ENCODE data around the gene ARHGEF1.
A peak's percentile ranks its signal among the peaks of the same experiment; 100 is the strongest.
"Not testable (repeated sequence)": the region's sequence is repeated elsewhere in the genome, so short reads cannot be mapped to it uniquely, and the experiment has no call there.

Gene ARHGEF1

DNA sequence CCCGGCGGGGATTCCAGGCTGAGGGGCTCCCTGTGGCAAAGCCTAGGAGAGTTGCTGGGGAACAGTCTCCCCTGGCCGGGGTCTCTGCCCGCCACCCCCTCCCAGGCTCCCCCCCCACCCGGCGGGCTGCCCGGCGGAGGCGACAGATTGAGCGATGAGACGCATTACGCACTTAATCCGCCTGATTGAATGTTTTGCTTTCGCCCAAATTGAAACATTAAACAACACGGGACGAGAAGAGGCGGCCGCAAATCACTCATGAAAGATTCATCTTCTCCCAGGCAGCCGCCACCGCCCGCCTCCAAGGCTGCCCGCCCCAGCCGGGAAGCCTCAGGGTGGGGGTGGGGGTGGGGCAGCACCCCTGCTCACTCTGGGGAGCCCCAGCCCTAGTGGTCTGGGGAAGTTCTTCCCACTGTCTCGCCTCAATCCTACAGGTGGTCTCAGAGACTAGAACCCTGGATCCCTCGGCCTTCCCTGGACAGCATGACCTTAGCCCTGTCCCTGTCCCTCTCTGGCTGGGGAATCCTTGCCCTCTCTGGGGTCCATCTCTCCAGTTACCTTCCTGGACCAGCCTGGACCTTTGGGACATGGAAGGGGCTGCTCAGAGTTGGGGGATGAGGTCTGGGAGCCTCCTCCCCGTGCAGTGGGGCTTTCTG lies 52.9 kb downstream of the ARHGEF1 start:
- H3K36me3 ChIP-seq (ENCODE audit: control insufficient read depth, insufficient read depth, low read length), result no peaks in the 10 kb centered on the region
- H3K9me3 ChIP-seq (ENCODE audit: control insufficient read depth, insufficient read depth, low read length), result no peaks in the 10 kb centered on the region
- no peak overlapping the region for H3K9ac ChIP-seq (ENCODE audit: low read depth, low read length)
- H3K4me3 ChIP-seq (ENCODE audit: low read depth, low read length), result no peak overlapping the region
- peaks cover 77% of the 10 kb centered on the region for H3K27me3 ChIP-seq (ENCODE audit: control insufficient read depth, insufficient read depth, low read length)
- H3K4me1 ChIP-seq (ENCODE audit: control insufficient read depth, insufficient read depth, low read length), result peaks cover 7% of the 10 kb centered on the region

DNA sequence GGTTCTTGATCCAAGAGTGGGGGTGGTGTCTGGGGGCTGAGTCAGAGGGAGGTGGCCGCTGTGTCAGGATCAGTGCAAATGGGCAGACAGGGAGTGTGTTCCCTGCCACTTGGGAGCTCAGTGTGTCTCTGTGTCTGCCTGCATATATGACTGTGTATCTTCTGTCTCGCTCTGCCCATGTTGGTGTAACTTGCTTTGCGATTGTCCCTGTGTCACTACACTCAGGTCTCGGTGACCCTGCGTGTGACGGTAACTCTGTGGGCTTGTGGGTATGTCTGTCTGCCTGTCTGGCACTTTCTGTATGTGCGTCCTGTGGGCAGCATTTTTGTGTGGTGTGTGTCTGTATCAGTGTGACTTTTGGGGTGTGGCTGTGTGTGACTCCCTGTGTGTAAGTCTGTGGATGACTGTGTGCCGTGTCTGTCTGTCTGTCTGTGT lies 53.4 kb downstream of the ARHGEF1 start:
- H3K27me3 ChIP-seq (ENCODE audit: control insufficient read depth, insufficient read depth, low read length), result peaks cover 77% of the 10 kb centered on the region
- H3K4me1 ChIP-seq (ENCODE audit: control insufficient read depth, insufficient read depth, low read length), result peaks cover 6% of the 10 kb centered on the region
- H3K36me3 ChIP-seq (ENCODE audit: control insufficient read depth, insufficient read depth, low read length), result no peaks in the 10 kb centered on the region
- no peaks in the 10 kb centered on the region for H3K9me3 ChIP-seq (ENCODE audit: control insufficient read depth, insufficient read depth, low read length)
- H3K4me3 ChIP-seq (ENCODE audit: low read depth, low read length), result no peak overlapping the region
- no peak overlapping the region for H3K9ac ChIP-seq (ENCODE audit: low read depth, low read length)

DNA sequence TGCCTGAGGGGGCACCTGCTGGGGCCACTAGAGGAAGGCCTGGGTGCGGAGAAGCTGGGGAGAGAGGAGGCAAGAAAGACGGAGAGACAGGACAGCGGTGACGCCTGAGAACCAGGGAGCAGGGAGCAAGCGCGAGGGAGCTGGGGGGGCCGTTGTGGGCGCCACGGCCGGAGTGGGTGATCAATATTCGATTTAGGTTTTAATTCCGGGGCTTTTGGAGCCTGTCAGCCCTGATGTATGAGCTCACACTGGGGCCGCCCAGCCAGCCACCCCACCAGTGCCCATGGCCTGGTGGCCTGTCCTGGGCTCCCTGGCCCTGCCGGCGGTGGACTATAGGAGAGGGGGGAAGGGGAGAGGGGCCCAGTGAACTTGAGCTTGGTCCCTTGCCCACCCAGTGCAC lies 54.0 kb downstream of the ARHGEF1 start:
- Histone ChIP-seq H3K36me3 (ENCODE audit: control insufficient read depth, insufficient read depth, low read length) (no peaks in the 10 kb centered on the region), H3K9ac (ENCODE audit: low read depth, low read length) (no peak overlapping the region), H3K4me1 (ENCODE audit: control insufficient read depth, insufficient read depth, low read length) (peaks cover 2% of the 10 kb centered on the region), H3K4me3 (ENCODE audit: low read depth, low read length) (no peak overlapping the region), H3K27me3 (ENCODE audit: control insufficient read depth, insufficient read depth, low read length) (peaks cover 77% of the 10 kb centered on the region), H3K9me3 (ENCODE audit: control insufficient read depth, insufficient read depth, low read length) (no peaks in the 10 kb centered on the region)

DNA sequence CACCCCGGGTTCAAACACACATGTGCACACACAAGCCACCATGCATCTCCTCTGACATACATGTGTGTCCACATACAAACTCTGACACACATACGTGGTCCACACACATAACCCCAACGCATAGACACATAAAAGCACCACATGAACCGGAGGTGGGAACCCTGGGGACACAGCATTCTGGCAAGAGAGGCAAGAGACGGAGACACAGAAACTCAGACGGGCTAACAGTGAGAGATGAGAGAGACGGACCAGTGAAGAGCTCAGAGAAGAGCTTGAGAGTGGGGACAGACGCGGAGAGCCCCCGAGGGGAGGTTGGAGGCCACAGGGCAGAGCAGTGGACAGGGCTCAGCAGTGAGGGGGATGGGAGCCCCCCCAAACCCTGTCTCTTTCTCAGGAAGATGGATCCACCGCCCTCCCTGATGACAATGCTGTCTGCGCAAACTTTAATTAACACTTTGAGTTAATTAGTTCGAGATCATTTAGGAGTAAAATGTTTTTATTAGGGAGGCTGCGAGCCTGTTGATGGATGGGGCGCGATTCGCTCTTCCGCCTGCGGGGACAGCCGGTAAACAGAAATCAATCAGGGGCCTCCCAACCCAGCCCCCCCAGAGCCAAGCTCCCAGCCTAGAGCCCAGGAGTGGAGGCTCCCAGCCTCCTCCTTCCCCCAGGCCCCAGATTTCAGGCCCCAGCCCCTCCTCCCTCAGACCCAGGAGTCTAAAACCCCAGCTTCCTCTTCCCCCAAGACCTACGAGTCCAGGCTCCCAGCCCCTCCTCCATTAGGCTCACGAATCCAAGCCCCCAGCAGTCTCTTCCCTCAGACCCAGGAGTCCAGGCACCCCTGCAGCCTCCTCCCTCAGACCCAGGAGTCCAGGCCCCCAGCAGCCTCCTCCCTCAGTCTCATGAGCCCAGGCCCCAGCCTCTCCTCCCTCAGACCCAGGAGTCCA lies 54.8 kb downstream of the ARHGEF1 start:
- Histone ChIP-seq H3K4me1 (ENCODE audit: control insufficient read depth, insufficient read depth, low read length) (no peaks in the 10 kb centered on the region), H3K9me3 (ENCODE audit: control insufficient read depth, insufficient read depth, low read length) (no peaks in the 10 kb centered on the region), H3K4me3 (ENCODE audit: low read depth, low read length) (no peak overlapping the region), H3K9ac (ENCODE audit: low read depth, low read length) (no peak overlapping the region), H3K36me3 (ENCODE audit: control insufficient read depth, insufficient read depth, low read length) (no peaks in the 10 kb centered on the region), H3K27me3 (ENCODE audit: control insufficient read depth, insufficient read depth, low read length) (peaks cover 73% of the 10 kb centered on the region)

DNA sequence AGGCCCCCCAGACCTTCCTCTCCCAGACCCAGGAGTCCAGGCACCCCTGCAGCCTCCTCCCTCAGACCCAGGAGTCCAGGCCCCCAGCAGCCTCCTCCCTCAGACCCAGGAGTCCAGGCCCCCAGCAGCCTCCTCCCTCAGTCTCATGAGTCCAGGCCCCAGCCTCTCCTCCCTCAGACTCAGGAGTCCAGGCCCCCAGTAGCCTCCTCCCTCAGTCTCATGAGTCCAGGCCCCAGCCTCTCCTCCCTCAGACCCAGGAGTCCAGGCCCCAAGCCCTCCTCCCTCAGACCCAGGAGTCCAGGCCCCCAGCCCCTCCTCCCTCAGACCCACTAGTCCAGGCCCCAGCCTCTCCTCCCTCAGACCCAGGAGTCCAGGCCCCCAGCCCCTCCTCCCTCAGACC lies 56.2 kb downstream of the ARHGEF1 start:
- not testable (repeated sequence) for H3K4me1 ChIP-seq (ENCODE audit: control insufficient read depth, insufficient read depth, low read length); H3K9me3 ChIP-seq (ENCODE audit: control insufficient read depth, insufficient read depth, low read length); H3K4me3 ChIP-seq (ENCODE audit: low read depth, low read length); H3K36me3 ChIP-seq (ENCODE audit: control insufficient read depth, insufficient read depth, low read length); H3K9ac ChIP-seq (ENCODE audit: low read depth, low read length)
- H3K27me3 ChIP-seq (ENCODE audit: control insufficient read depth, insufficient read depth, low read length), result peaks cover 61% of the 10 kb centered on the region

DNA sequence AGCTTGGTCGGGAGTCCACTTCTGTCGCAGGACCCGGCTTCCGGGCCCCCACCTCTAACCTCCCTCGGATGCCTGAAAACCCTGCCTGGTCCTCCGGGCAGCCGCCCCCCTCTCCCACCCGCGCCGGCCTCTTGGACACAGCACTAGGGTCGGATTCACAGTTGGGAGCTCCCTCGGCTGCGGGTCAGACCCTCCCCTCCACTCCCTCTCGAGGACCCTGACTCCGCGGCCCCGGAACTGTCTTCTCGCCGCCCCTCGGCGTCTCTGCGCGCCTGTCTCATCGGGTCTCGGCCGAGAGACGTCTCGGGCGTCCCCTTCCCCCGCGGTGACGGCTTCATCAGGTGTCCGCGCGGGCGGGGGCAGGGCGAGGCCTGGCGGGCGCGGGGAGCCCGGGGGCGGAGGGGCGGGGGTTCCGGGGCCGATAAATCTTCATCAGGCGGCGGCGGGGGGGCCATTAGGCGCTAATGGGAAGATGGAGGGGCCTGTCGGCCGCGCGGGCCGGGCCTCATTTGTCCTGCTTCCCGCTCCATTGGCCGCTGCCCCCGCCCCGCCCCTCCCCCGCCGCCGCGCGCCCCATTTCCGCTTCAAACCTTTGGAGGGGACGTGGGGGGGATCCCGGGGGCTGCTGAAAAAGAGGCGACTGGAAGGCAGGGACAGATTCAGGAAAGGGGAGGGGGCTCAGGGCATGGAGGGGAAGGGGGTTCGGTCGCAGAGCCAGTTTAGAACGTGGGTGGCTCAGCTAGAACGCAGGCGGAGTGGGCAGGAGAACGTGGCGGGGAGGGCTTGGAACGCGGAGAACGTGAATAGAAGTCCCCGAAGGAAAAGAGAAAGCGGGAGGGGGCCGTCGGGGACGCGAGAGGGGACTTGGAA lies 57.1 kb downstream of the ARHGEF1 start:
- no peaks in the 10 kb centered on the region for H3K36me3 ChIP-seq (ENCODE audit: control insufficient read depth, insufficient read depth, low read length)
- H3K9ac ChIP-seq (ENCODE audit: low read depth, low read length), result no peak overlapping the region
- no peaks in the 10 kb centered on the region for H3K9me3 ChIP-seq (ENCODE audit: control insufficient read depth, insufficient read depth, low read length)
- H3K4me3 ChIP-seq (ENCODE audit: low read depth, low read length), result peak overlapping the region; percentile 61
- H3K27me3 ChIP-seq (ENCODE audit: control insufficient read depth, insufficient read depth, low read length), result peaks cover 56% of the 10 kb centered on the region
- no peaks in the 10 kb centered on the region for H3K4me1 ChIP-seq (ENCODE audit: control insufficient read depth, insufficient read depth, low read length)

DNA sequence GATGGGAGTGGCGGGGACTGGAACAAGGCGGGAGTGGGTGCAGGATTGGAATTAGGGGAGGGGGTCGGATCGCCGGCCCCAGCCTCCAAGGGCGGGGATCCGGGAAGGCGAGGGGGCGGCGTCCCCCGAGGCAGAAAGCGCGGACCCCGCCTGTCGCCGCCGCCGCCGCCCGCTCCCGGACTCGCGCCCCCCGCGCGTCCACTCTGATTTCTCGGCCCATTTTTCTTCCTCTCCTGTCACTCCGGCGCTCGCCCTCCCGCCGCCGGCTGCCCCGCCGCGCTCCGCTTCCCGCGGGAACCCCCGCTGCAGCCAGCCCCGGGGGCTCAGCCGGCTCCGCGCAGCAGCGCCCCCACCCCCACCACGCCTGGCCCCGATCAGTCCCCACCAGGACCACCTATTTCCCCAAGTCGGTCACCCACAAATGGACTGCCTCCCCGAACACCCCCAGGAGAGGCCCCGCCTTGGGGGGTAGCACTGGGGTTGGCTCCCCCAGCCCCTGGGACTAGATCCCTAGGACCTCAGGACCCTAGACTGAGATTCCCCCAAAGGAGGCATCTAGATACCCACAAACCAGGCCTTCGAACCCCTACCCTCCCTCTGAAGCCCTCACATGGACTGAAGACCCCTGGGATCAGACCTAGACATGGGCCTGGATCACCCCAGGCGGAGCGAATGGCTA lies 57.9 kb downstream of the ARHGEF1 start:
- Histone ChIP-seq H3K9ac (ENCODE audit: low read depth, low read length) (no peak overlapping the region), H3K4me1 (ENCODE audit: control insufficient read depth, insufficient read depth, low read length) (no peaks in the 10 kb centered on the region), H3K27me3 (ENCODE audit: control insufficient read depth, insufficient read depth, low read length) (peaks cover 48% of the 10 kb centered on the region), H3K36me3 (ENCODE audit: control insufficient read depth, insufficient read depth, low read length) (no peaks in the 10 kb centered on the region), H3K4me3 (ENCODE audit: low read depth, low read length) (peak overlapping the region; percentile 61), H3K9me3 (ENCODE audit: control insufficient read depth, insufficient read depth, low read length) (no peaks in the 10 kb centered on the region)

DNA sequence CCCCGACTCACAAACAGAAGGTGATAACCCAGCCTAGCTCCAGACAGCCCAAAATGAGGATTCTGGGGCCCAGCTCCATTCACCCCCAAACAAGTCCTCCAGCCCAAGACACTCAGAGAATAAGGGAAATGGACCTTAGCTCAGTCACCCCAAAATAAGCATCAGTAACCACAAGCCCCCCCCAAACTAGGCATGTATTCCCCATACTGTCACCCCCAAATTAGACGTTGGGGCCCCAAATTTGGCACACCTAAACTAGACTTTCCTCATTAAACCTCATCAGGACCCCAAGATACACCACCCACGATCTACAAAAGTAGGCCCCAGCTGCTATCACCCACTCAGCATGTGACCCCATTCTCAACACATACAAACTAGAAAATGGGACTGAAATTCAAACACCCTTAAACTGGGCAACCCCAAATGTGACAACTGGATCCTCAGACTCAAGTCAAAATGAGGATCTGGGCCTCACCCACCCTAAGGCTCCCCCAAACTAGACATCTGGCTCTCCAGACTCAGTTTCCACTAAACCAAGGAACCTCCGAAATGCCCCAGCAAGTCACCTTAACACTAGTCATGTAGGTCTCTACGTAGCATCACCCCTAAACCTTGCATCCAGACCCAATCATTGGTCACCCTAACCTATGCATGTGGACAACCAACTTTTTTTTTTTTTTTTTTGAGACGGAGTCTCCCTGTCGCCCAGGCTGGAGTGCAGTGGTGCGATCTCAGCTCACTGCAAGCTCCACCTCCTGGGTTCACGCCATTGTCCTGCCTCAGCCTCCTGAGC lies 58.6 kb downstream of the ARHGEF1 start:
- H3K36me3 ChIP-seq (ENCODE audit: control insufficient read depth, insufficient read depth, low read length), result no peaks in the 10 kb centered on the region
- H3K9me3 ChIP-seq (ENCODE audit: control insufficient read depth, insufficient read depth, low read length), result no peaks in the 10 kb centered on the region
- H3K9ac ChIP-seq (ENCODE audit: low read depth, low read length), result no peak overlapping the region
- H3K4me1 ChIP-seq (ENCODE audit: control insufficient read depth, insufficient read depth, low read length), result no peaks in the 10 kb centered on the region
- H3K27me3 ChIP-seq (ENCODE audit: control insufficient read depth, insufficient read depth, low read length), result peaks cover 41% of the 10 kb centered on the region
- H3K4me3 ChIP-seq (ENCODE audit: low read depth, low read length), result peak overlapping the region; percentile 61

DNA sequence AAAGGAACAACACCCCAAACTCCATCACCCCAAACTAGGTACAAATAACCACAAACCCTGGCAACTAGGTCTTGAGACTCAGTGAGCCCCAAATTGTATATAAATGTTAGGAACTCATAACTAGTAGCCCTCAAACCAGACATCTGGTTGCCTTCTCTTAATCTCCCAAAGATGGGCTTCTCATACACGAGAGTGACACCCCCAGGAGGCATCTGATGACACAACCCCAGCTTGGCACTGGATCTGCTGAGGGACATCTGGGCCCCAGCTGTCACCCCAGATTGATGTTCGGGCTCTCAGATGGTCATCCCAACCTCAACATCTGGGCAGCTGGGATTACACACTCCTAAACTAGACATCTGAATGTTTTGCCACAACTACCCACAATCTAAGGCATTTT lies 61.4 kb downstream of the ARHGEF1 start:
- Histone ChIP-seq H3K36me3 (ENCODE audit: control insufficient read depth, insufficient read depth, low read length) (no peaks in the 10 kb centered on the region), H3K9me3 (ENCODE audit: control insufficient read depth, insufficient read depth, low read length) (no peaks in the 10 kb centered on the region), H3K4me1 (ENCODE audit: control insufficient read depth, insufficient read depth, low read length) (no peaks in the 10 kb centered on the region), H3K4me3 (ENCODE audit: low read depth, low read length) (no peak overlapping the region), H3K9ac (ENCODE audit: low read depth, low read length) (no peak overlapping the region), H3K27me3 (ENCODE audit: control insufficient read depth, insufficient read depth, low read length) (peaks cover 34% of the 10 kb centered on the region)

DNA sequence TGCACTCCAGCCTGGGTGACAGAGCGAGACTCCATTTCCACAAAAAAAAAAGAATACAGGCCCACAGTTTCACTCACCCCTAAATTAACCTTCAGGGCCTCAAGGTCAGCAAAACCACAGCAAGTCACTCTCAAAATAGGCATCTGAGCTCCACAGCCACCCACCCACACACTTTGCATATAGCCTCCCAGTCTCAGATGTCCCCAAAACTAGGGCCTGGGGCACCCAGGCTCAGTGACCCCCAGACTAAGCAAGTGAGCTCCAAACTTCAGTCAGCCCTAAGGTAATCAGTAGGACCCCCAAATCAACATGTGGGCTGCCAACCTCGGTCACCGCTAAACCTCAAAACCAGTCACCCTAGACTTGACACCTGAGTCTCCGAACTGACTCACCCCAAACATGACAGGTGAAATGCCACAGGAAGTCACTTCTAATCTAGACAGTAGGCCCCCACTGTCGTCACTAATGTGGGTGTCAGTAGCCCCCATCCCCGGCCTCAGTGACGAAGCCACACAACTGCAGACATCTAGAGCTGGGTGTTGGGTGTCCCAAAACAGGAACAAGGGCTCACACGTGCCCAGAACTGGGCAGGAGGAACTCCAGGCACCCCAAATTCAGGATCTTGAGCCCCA lies 62.3 kb downstream of the ARHGEF1 start:
- no peak overlapping the region for H3K9ac ChIP-seq (ENCODE audit: low read depth, low read length)
- no peaks in the 10 kb centered on the region for H3K9me3 ChIP-seq (ENCODE audit: control insufficient read depth, insufficient read depth, low read length)
- H3K27me3 ChIP-seq (ENCODE audit: control insufficient read depth, insufficient read depth, low read length), result peaks cover 30% of the 10 kb centered on the region
- H3K36me3 ChIP-seq (ENCODE audit: control insufficient read depth, insufficient read depth, low read length), result no peaks in the 10 kb centered on the region
- H3K4me1 ChIP-seq (ENCODE audit: control insufficient read depth, insufficient read depth, low read length), result no peaks in the 10 kb centered on the region
- no peak overlapping the region for H3K4me3 ChIP-seq (ENCODE audit: low read depth, low read length)
